ENCODE measurements around the gene EPB41L2. TPM values are rescaled to one million over a fixed set of nuclear protein-coding genes. Genes with fewer than 3 reads are reported as not detected.

EPB41L2 gene
- total RNA-seq: 54.0 and 56.2 TPM in 2 replicates

DNA sequence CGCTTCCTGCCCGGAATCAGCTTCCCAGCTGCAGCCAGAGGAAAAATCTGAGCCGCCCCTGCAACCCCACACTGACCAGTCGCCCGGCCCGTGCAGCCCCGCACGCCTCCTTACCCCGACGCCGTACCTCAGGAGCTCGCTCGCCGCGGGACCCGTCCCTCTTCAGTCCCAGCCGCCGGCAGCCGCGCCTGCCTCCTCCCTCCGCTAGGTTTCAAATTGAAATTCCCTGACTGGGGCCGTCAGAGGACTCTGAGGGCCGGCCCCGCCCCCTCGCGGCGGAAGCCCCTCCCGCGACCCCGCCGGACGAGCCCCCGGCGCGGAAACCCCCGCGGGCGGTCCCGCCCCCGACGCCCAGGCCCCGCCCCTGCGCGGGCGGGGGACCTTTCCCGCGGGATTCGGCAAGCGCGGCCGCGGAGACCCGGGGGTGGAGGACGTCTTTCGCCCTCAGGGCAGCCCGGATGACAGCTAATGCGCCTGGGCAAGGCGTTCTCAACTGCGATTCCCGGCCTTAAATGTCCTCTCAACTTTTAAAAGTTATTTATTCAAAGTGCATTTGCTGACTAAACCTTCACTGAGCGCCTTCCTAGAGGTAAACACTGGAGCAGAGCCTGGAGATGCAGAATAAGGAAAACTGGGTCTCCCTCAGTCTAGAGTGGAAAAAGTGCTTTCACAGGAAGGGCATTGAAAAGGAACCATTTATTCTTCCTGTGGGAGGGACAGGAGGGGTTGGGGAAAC is at the start of gene EPB41L2:
EPB41L2 (minus strand) TSS at position 218 of the 736 bp plus-strand sequence. CDS start 106,760 bp downstream, outside the sequence.

DNA sequence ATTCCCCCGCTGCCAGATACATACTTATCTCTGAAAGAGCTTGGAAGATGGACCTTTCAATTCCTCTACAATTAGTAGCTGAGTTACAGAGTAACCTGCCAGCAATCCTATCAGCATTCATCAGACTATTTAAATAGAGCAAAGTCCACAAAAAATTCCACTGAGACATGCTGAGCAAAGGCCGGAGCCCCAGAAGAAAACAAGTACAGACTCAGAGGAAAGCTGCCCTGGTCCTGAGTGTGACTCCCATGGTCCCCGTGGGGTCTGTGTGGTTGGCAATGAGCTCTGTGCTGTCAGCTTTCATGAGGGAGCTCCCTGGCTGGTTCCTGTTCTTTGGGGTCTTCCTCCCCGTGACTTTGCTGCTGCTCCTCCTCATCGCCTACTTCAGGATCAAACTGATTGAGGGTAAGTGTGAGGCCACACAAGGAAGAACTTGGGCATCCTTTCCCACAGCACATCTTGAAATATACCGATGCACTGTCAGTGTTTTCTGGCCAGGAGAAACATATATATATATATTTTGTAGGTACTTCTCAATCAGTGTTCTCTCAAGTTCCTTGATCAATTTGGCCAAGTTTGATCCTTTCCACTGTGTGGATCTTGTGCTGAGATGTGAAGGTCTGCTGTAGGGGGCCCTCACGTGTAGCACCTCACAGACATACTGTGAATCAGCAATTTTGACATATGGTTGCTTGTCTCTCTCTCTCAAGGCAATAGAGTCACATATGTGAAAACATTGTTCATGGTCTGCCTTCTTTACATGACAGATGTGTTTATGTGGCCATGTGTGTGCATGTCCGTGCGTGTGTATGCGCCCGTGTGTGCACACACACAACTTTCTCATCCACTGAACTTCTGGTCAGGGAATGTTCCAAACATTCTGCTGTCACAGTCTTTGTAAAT is 235.5 kb downstream of the EPB41L2 start, which contains the start of gene SMLR1:
SMLR1 (plus strand) TSS at position 160 of the 903 bp plus-strand sequence; CDS start at position 168, 8 bp downstream.

Other genes starting within 250 kb of the EPB41L2 start
- gene SMLR1, start 235.8 kb downstream of the EPB41L2 start, total RNA-seq: not detected in 2 replicates
- gene AKAP7, start 72.2 kb upstream of the EPB41L2 start, total RNA-seq: 2.6 and 3.6 TPM in 2 replicates

Data from vein endothelial cell (primary cell).